ENCODE results near the gene FBLN5.

Gene FBLN5

DNA sequence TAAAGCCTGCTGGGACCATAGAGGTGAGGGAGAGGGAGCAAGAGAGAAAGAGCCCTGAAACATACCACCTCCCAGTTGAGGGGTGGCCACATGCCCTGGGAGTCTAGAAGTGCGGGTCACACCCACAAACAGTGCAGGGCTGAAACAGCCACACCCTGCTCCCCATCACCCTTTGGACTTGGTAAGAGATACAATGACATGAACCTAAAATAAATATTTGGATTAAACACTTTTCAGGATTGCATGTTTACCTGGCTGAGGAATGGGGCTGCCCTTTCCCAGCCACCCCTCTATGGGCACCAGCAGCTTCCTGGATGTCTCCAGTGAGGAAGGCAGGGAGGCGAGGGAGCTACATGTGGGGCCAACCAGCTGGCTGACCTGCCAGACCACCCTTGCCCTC, 41.1 kb downstream of the FBLN5 start:
- FAIRE-seq (no peak), DNase-seq (ENCODE audit: insufficient read length, low spot score) (no peak)
- TF ChIP-seq, protein P1, sequence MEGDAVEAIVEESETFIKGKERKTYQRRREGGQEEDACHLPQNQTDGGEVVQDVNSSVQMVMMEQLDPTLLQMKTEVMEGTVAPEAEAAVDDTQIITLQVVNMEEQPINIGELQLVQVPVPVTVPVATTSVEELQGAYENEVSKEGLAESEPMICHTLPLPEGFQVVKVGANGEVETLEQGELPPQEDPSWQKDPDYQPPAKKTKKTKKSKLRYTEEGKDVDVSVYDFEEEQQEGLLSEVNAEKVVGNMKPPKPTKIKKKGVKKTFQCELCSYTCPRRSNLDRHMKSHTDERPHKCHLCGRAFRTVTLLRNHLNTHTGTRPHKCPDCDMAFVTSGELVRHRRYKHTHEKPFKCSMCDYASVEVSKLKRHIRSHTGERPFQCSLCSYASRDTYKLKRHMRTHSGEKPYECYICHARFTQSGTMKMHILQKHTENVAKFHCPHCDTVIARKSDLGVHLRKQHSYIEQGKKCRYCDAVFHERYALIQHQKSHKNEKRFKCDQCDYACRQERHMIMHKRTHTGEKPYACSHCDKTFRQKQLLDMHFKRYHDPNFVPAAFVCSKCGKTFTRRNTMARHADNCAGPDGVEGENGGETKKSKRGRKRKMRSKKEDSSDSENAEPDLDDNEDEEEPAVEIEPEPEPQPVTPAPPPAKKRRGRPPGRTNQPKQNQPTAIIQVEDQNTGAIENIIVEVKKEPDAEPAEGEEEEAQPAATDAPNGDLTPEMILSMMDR (IDR thresholded peaks at IDR 0.05; ENCODE audit: insufficient read depth, missing control alignments): no peak

DNA sequence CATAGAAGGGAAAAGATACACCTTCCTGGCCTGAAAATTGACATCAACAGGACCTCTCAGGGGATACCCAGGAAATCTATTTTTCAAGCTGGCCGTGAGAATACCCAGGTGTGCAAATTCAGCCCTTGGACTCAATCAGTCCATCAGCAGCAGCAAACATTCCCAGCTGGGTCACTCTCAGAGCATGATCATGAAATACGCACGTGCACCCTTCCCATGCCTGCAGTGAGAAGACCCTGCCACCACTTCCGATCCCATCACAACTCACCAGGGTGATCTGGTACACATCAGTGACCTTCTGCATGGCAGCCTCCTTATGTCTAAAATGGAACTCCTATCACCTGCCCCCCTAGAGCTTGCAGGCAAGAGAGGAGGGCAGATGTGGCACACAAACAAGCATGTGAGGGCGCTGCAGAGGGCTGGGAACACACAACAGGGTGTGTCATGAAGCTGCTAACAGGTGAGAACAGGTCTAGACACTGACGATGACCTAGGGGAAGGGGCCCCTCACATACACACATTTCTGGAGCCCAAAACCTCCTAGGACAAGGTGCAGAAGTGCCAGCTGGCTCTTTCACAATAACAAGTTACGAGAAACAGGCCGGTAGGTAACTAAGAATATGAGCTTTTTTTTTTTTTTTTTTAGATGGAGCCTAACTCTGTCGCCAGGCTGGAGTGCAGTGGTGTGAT, 42.4 kb downstream of the FBLN5 start:
- FAIRE-seq: no peak
- no peak for DNase-seq (ENCODE audit: insufficient read length, low spot score)

DNA sequence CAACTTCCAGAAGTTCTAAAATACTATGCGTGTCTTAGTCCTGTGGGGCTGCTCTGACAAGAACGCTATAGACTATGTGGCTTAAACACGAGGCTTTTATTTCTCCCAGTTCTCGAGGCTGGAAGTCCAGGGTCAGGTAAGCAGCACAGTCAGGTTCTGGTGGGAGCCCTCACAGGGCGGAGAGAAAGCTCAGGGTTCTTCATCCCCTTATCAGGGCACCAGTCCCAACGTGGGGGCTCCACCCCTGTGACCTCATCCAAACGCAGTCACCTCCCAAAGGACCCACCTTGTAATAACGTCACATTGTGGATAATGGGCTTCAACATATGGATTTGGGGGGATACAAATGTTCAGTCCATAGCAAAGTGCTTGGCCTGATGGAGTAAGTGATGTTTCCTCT, 43.0 kb downstream of the FBLN5 start:
- FAIRE-seq: no peak
- no peak for DNase-seq (ENCODE audit: insufficient read length, low spot score)
- TF ChIP-seq, protein P1 (IDR thresholded peaks at IDR 0.05; ENCODE audit: insufficient read depth, missing control alignments): no peak

More for the DNA sequence above, 42.4 kb downstream of the FBLN5 start:
- TF ChIP-seq, protein P1 (IDR thresholded peaks at IDR 0.05; ENCODE audit: insufficient read depth, missing control alignments): no peak

DNA sequence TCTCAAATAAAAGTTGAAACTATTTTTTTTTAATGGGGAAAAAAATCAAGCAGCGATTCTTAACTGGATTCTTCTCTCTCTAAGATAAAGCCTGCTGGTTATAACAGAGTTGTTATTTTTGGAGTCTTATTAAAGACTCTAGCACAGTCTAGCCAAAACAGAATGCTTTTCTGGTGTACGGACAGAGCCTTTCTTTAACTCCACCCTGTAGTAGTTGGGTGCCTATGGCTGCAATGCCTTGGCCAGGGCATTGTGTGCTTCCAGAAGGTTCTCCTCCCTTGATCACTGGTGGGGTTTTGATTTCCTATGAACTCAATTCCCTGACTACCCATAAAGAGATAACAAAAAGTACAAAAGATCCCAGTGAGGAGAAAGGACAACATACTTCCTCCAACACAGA, 44.4 kb downstream of the FBLN5 start:
- TF ChIP-seq, protein P1 (IDR thresholded peaks at IDR 0.05; ENCODE audit: insufficient read depth, missing control alignments): no peak
- FAIRE-seq (no peak), DNase-seq (ENCODE audit: insufficient read length, low spot score) (no peak)

DNA sequence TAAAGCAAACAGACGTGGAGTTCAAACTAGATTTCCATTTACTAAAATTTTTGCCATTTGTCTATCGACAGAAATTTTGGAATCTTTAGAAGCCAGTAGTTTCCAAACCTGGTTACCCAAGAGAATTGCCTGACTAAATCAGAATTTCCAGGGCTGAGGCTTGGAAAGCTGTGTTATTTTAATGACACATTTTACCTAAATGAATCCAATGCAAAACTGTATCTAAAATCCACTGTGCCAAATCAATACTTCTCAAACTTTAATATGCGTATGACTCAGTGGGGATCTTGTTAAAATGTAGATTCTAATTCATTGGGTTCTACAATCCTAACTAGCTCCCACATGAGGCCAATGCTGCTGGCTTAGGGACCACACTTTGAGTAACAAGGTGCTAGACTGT, 45.2 kb downstream of the FBLN5 start:
- TF ChIP-seq, protein P1 (IDR thresholded peaks at IDR 0.05; ENCODE audit: insufficient read depth, missing control alignments): no peak
- no peak for DNase-seq (ENCODE audit: insufficient read length, low spot score)
- FAIRE-seq: no peak

DNA sequence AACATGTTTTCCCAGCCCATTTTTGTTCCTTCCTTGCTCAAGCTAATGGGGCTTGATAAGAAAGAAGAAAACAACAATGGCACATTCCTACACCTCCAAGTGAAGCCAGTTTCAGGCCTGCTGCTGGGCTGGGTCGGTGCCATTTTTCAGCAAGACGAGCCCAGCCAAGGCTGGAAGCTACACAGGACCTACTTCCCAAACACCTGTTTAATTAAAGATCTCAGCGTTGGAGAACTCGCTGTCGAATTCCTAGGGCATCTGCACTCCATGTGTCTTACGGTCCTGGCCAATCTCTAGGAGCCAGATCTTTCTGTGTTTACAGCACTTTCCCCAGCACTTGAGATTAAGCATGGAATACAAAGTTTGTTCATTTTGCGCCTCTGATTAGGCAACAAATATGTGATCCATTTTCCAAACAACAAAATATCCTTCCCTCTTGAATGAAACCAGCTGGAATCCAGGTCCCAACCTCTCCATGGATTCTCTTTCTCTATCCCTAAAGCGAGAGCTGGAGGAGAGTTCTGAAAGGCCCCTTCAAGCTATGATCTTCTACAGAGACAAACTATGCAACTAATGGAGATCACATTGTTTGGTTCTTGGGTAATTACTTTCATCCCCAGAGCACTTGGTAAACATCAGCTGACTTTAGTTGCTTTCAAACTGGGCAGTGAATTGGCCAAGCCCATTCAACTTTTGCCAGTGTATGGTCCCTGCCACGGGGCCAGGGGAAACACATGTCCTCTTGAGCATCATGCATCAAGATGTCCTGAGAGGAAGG, 45.9 kb downstream of the FBLN5 start:
- FAIRE-seq (no peak), DNase-seq (ENCODE audit: insufficient read length, low spot score) (no peak)
- TF ChIP-seq, protein P1 (IDR thresholded peaks at IDR 0.05; ENCODE audit: insufficient read depth, missing control alignments): no peak

DNA sequence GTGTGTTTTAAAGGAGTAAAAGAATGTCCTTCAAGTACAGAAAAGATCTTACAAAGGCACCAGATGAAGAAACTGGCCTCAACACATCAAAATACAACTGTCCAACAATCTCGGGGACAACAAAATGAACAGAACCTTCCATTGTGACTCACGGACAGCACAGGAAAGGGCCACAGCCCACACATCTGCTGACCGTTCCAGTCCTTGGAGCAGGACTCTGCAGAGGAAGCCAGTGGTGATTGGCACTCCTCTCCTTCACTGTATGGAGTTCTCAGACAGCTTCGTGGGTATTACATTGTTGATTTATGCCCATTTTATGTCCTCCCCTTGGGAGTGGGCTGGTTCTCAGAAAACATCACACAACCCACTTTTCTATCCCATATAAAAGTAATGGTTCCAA, 47.7 kb downstream of the FBLN5 start:
- TF ChIP-seq, protein P1 (IDR thresholded peaks at IDR 0.05; ENCODE audit: insufficient read depth, missing control alignments): no peak
- FAIRE-seq (no peak), DNase-seq (ENCODE audit: insufficient read length, low spot score) (no peak)

Data from D721Med (cell line).